HL-60 (cell line): Measurements from ENCODE around the gene KHNYN.

Source experiments
- POLR2AphosphoS5 ChIP-seq: IDR thresholded peaks from 2 replicates; pipeline ENCODE4 v1.6.1; 2012; ENCODE audit warnings: low read depth
- TF ChIP-seq, protein P1 (sequence below): IDR thresholded peaks from one replicate; pipeline ENCODE4 v1.5.1; 2011; ENCODE audit warnings: low read length, control low read depth, inconsistent platforms; ENCODE audit not compliant: insufficient read depth
- TF ChIP-seq, protein P2 (sequence below): IDR thresholded peaks from 2 replicates; pipeline ENCODE4 v1.6.1; 2012; ENCODE audit warnings: low read depth; ENCODE audit not compliant: insufficient replicate concordance

DNA sequence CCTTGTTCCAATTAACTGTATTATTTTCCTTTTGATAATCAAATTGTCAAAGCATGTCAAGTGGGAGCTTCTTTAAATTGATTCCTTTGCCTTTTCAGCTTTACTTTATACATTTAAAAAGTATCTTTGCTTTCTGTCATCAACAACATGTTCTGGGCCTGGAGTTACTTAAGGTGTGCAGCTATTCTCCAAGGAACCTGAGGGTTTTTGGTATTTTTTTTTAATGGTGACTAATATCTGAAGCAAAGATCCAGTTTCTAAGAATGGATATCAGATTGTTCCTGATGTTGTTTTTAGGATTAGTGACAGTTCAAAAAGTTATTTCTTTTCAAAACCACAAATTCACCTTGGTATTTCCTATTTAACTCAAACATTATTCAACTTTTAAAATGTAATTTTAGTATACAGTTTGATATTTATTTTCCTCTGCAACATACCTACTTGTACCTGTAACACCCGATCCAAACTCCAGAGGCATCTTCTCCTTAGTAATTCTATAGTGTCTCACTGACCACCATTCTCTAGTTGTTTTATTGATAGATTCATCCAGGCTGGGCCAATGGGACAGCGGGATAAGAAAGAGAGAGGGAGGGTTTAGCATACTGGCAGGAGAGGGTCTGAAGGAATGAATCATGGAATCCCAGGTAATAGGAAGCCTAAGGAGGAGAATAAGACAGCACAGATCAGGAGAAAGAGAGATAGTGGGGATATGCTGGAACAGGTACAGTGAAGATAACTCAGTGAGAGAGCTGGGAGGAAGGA, 3.4 kb upstream of the KHNYN start:
- TF ChIP-seq, protein P1, sequence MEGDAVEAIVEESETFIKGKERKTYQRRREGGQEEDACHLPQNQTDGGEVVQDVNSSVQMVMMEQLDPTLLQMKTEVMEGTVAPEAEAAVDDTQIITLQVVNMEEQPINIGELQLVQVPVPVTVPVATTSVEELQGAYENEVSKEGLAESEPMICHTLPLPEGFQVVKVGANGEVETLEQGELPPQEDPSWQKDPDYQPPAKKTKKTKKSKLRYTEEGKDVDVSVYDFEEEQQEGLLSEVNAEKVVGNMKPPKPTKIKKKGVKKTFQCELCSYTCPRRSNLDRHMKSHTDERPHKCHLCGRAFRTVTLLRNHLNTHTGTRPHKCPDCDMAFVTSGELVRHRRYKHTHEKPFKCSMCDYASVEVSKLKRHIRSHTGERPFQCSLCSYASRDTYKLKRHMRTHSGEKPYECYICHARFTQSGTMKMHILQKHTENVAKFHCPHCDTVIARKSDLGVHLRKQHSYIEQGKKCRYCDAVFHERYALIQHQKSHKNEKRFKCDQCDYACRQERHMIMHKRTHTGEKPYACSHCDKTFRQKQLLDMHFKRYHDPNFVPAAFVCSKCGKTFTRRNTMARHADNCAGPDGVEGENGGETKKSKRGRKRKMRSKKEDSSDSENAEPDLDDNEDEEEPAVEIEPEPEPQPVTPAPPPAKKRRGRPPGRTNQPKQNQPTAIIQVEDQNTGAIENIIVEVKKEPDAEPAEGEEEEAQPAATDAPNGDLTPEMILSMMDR = no peak
- TF ChIP-seq POLR2AphosphoS5 = no peak
- TF ChIP-seq, protein P2, sequence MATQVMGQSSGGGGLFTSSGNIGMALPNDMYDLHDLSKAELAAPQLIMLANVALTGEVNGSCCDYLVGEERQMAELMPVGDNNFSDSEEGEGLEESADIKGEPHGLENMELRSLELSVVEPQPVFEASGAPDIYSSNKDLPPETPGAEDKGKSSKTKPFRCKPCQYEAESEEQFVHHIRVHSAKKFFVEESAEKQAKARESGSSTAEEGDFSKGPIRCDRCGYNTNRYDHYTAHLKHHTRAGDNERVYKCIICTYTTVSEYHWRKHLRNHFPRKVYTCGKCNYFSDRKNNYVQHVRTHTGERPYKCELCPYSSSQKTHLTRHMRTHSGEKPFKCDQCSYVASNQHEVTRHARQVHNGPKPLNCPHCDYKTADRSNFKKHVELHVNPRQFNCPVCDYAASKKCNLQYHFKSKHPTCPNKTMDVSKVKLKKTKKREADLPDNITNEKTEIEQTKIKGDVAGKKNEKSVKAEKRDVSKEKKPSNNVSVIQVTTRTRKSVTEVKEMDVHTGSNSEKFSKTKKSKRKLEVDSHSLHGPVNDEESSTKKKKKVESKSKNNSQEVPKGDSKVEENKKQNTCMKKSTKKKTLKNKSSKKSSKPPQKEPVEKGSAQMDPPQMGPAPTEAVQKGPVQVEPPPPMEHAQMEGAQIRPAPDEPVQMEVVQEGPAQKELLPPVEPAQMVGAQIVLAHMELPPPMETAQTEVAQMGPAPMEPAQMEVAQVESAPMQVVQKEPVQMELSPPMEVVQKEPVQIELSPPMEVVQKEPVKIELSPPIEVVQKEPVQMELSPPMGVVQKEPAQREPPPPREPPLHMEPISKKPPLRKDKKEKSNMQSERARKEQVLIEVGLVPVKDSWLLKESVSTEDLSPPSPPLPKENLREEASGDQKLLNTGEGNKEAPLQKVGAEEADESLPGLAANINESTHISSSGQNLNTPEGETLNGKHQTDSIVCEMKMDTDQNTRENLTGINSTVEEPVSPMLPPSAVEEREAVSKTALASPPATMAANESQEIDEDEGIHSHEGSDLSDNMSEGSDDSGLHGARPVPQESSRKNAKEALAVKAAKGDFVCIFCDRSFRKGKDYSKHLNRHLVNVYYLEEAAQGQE = no peak
